MV-4-11 (cell line): ENCODE data around the gene AP5S1.
A peak's percentile ranks its signal among the peaks of the same experiment; 100 is the strongest.

ENCODE experiments used
- DNase-seq: peaks from one replicate; lab custom pipeline; 2025; lab: John Stamatoyannopoulos, UW

The AP5S1 gene, protein sequence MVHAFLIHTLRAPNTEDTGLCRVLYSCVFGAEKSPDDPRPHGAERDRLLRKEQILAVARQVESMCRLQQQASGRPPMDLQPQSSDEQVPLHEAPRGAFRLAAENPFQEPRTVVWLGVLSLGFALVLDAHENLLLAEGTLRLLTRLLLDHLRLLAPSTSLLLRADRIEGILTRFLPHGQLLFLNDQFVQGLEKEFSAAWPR

GRCh38 chr20:3820048-3820900 is at the start of gene AP5S1:
AP5S1 (plus strand) TSS chr20:3820547; CDS start chr20:3822118, 1,571 bp downstream.
- DNase-seq, result peak; percentile 92

DNA sequence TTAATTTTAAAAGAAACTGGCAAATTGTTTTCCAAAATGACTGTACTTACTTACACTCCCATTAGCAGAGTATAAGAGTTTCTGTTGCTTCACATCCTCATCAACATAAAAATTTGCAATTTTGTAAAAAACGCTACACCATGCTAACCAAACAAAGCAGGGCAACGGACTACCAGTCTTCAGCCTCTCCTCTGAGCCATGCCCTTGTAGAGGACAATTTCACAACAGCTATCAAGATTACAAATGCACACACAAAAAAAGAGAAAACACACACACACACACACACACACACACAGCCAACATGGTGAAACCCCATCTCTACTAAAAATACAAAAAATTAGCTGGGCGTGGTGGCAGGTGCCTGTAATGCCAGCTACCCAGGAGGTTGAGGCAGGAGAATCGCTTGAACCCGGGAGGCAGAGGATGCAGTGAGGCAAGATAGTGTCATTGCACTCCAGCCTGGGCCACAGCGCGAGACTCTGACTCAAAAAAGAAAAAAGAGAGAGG is 48.7 kb upstream of the AP5S1 start:
- DNase-seq, result no peak

GRCh38 chr20:3775457-3776108 is 44.8 kb upstream of the AP5S1 start:
- DNase-seq, result peak; percentile 56

- no peak for DNase-seq
Observed at GRCh38 chr20:3777381-3777715, 43.0 kb upstream of the AP5S1 start.

DNA sequence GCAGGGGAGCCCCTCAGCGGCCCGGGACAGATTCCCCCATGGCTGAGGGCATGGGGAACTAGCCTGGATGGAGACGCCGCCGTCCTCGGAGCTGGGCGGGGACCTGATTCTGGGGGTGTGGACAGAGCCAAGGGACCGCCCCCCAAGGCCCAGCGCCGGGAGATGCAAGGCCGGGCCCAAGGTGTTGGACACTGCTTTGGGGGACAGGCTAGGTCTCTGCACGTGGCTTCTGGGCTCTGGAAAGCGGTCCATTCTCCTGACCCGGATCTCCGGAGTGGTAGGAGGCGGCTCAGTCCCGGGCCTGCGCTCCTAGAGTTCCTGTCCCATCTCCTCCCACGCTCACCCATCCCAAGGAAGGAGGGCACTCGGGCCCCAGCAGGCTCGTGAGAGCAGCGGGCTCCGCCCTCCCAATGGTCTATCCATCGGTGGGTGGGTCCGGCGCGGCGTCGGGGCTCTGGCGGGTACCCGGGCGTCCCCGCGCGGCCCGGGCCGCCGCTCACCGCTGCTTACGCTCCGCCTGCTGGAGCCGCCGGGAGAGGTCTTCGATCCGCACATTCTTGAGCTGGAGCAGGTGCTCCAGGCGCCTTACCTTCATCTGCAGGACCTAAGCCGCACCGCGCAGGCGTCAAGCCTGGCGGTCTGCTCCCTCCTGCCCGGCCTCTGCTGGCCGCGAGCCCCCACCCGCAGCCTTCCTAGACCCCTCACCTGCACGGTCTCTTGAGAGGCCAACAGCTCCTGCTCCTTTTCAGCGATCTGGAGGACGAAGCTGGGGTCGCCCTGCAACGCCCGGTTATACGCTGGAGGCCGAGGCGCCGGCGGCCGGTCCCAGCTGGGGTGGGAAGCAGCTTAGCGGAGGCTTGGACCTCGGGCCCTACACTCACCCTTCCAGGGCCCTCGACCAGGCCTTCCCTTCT is 42.4 kb upstream of the AP5S1 start:
- DNase-seq, result no peak

- no peak for DNase-seq
Observed at GRCh38 chr20:3778976-3779375, 41.4 kb upstream of the AP5S1 start.

- DNase-seq, result peak; percentile 97
Observed at GRCh38 chr20:3781153-3781910, 39.0 kb upstream of the AP5S1 start, which contains the start of gene SPEF1. SPEF1 (minus strand) TSS chr20:3781448; CDS start chr20:3781287, 161 bp downstream.

GRCh38 chr20:3782597-3782996 is 37.8 kb upstream of the AP5S1 start:
- no peak for DNase-seq

GRCh38 chr20:3783068-3783489 is 37.3 kb upstream of the AP5S1 start:
- no peak for DNase-seq

GRCh38 chr20:3783511-3784195 is 36.7 kb upstream of the AP5S1 start:
- no peak for DNase-seq

DNA sequence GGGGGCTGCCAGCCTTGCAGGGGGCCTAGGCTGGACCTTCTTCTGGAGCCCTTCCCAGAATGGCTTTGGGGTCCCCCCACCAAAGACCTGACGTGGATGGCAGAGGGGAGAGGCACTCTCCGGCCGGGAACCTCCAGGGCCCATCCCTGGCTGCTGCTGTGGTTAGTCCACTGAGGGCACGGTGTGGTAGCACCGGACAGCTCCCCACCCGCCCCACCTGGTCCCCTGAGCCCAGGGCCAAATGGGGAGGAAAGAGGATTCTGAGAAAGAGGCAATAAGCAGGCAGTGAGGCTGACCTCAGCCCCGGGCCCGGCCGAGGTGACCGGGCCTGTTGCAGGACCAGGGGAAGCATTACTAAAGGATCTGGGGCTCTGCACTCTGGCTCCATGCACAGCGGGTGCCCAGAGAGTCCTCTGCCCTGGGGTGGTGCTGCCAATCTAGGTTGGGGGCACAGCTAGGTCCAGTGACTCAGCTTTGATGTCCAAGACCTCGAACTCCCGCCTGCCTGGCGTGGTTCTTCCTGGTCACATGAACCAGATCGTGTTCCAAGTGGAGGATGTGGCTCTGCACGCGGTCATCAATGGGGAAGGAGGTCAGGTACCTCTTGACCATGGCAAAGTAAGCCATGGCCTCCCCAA is 36.0 kb upstream of the AP5S1 start:
- no peak for DNase-seq

DNA sequence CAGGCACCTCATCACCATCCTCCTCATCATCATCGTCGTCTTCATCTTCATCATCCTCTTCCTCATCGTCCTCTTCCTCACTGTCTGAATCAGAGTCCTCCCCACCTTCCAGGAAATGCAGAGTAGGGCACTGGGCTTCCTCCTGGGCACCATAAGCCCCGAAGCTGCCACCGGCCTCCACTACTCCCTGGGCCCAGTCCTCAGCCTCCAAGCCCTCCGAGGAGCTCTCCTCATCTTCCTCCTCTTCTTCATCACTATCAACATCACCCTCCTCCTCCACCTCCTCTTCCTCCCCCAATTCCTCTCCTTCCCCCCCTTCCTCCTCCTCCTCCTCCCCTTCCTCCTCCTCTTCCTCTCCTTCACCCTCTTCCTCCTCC is 35.5 kb upstream of the AP5S1 start:
- DNase-seq, result no peak

- DNase-seq, result no peak
Observed at GRCh38 chr20:3785240-3786125, 34.9 kb upstream of the AP5S1 start.

GRCh38 chr20:3786126-3786484 is 34.2 kb upstream of the AP5S1 start:
- DNase-seq, result peak; percentile 20

GRCh38 chr20:3786665-3787323 is 33.6 kb upstream of the AP5S1 start, which contains the start of gene CENPB:
CENPB (minus strand) TSS chr20:3786740; CDS start chr20:3786483, 257 bp downstream.
- peak; percentile 78 for DNase-seq

- no peak for DNase-seq
Observed at GRCh38 chr20:3787324-3788014, 32.9 kb upstream of the AP5S1 start.

DNA sequence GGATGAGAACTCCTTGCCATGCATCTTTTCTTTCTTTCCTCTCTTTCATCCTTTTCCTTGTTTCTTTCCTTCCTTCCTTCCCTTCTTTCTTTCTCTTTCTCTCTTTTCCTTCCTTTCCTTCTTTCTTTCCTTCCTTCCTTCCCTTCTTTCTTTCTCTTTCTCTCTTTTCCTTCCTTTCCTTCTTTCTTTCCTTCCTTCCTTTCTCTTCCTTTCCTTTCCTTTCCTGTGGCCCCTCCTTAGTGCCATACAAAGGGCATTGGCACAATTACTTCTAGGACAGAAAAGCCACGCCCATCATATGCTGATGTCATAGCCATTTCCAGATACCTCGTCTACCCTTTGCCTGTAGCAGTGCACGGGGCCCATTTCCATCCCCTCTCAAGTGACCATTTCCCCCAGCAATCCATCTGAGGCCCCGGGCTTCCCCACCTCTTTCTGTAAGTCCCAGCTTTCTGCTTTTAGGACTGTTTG is 31.6 kb upstream of the AP5S1 start:
- DNase-seq, result no peak
